Right lobe of liver (tissue), 6 donors: ENCODE measurements around the gene IFT88. TPM values are rescaled to one million over a fixed set of nuclear protein-coding genes. Genes with fewer than 3 reads are reported as not detected.

ENCODE experiments used
- ATAC-seq, 4 donors: fragments of 200-7000 bp; cut with Tn5 transposase; one replicate each; pipeline ENCODE4 v1.9.1; 2020; ENCODE audit warnings: mild to moderate bottlenecking in 4 of 4, moderate library complexity in 4 of 4
- DNase-seq, 3 donors: peaks; one replicate each; pipeline ENCODE4 v3.0.0-alpha.2; 2020
- H3K27ac ChIP-seq, 3 donors: fragments of 200-600 bp; one replicate each; pipeline ENCODE4 v1.8.0; 2022
- H3K27me3 ChIP-seq, 2 donors: fragments of 200-600 bp; one replicate each; pipeline ENCODE4 v1.8.0; 2022
- H3K36me3 ChIP-seq, 4 donors: fragments of 200-600 bp; sonication (generic) in 1 of 4; one replicate each; pipeline versions ENCODE4 v1.5.1 to v1.8.0; 2017 to 2022; ENCODE audit warnings: control low read depth in 1 of 4
- H3K4me1 ChIP-seq, 4 donors: fragments of 200-600 bp; sonication (generic) in 1 of 4; one replicate each; pipeline versions ENCODE4 v1.5.1 to v1.8.0; 2017 to 2022; ENCODE audit warnings: control low read depth in 1 of 4
- H3K4me3 ChIP-seq, 3 donors: fragments of 200-600 bp; one replicate each; pipeline ENCODE4 v1.8.0; 2022
- H3K9me3 ChIP-seq, 4 donors: fragments of 200-600 bp; sonication (generic) in 1 of 4; one replicate each; pipeline versions ENCODE4 v1.5.1 to v1.8.0; 2017 to 2022; ENCODE audit warnings: control low read depth in 1 of 4
- CTCF ChIP-seq, 4 donors: fragments of 200-600 bp in 3 of 4; fragments of 450-650 bp in 1 of 4; IDR thresholded peaks; one replicate each; pipeline versions ENCODE4 v1.5.1 to v1.8.0; 2016 to 2022; ENCODE audit warnings: antibody characterized with exemption in 4 of 4, mild to moderate bottlenecking in 2 of 4
- POLR2A ChIP-seq: fragments of 450-650 bp; IDR thresholded peaks from one replicate; pipeline ENCODE4 v1.6.1; 2017; ENCODE audit warnings: antibody characterized with exemption, mild to moderate bottlenecking
- WGBS: methylation state at CpG from one replicate; pipeline ENCODE4 v1.1.6; 2018; ENCODE audit warnings: low coverage, low lambda C conversion rate; ENCODE audit not compliant: insufficient coverage; ENCODE audit errors: missing lambda C conversion rate; 5-methylcytosine and 5-hydroxymethylcytosine counted together
- intact Hi-C, 2 donors: fragments of 100-400 bp; cut with DNase I; formaldehyde crosslinking; loops; one replicate each; pipeline versions ENCODE4 v1.11.2 to v1.14.1; 2022
- total RNA-seq, 6 experiments: library from RNA; depleted of rRNA in 2 of 6; stranded (reverse); fragments of >200 nt in 2 of 6; fragmentation: NEBNext Ultra II Directional in 3 of 6; extraction: Animal tissue kit (Norgen Biotek cat#: 25700) in 3 of 6; gene quantifications; one replicate each; pipeline versions ENCODE4 v1.1.0 to v1.2.4, GENCODE V29; 2016 to 2023
- donor health status: DM: no; HTN: yes; CAD: no.
- donor health status: DM: no; HTN: no; CAD: no.
- donor health status: DM: no; HTN: no; CAD: no.
- donor health status: DM: no; HTN: yes; CAD: no.
- donor health status: DM: no; HTN: yes; CAD: no.

Gene IFT88
- total RNA-seq, 6 experiments from 2014 or later, result 7.9 to 17.6 (median 11.8) TPM

GRCh38 chr13:20636079-20636478 is 69.1 kb downstream of the IFT88 start:
- TF ChIP-seq CTCF (IDR thresholded peaks at IDR 0.05), result no peak
- Histone ChIP-seq H3K27ac (no peak overlapping the region), H3K27me3 (no peaks in the 10 kb centered on the region), H3K9me3 (no peaks in the 10 kb centered on the region), H3K4me3 (no peak overlapping the region), H3K36me3 (peaks cover 0 to 7% (median 2%) of the 10 kb centered on the region in 4 donors), H3K4me1 (no peaks in the 10 kb centered on the region)
- 100% methylated on average over 1 of the region's 1 CpG for WGBS
- ATAC-seq (no peak), DNase-seq (no peak)
- intact Hi-C loops, result no loop called here

GRCh38 chr13:20637811-20638210 is 70.9 kb downstream of the IFT88 start:
- no peak for TF ChIP-seq POLR2A
- TF ChIP-seq CTCF (IDR thresholded peaks at IDR 0.05), result no peak
- ATAC-seq, result no peak
- no peak for DNase-seq
- intact Hi-C loops, result no loop called here
- H3K4me1 ChIP-seq, result no peaks in the 10 kb centered on the region
- H3K4me3 ChIP-seq, result no peak overlapping the region
- H3K36me3 ChIP-seq, result peaks cover 0 to 4% (median 1%) of the 10 kb centered on the region in 4 donors
- 90% methylated on average over 5 of the region's 5 CpGs for WGBS
- H3K27ac ChIP-seq, result no peak overlapping the region
- no peaks in the 10 kb centered on the region for H3K9me3 ChIP-seq
- H3K27me3 ChIP-seq, result no peaks in the 10 kb centered on the region

- ATAC-seq (no peak), DNase-seq (no peak)
- Histone ChIP-seq H3K27ac (no peak overlapping the region), H3K9me3 (no peaks in the 10 kb centered on the region), H3K4me1 (no peaks in the 10 kb centered on the region), H3K36me3 (no peaks in the 10 kb centered on the region), H3K27me3 (no peaks in the 10 kb centered on the region), H3K4me3 (no peak overlapping the region)
- intact Hi-C loops, result no loop called here
- 89% methylated on average over 2 of the region's 2 CpGs for WGBS
- TF ChIP-seq POLR2A (no peak), CTCF (IDR thresholded peaks at IDR 0.05) (no peak)
Observed at GRCh38 chr13:20647758-20648157, 80.8 kb downstream of the IFT88 start.

- no peak for ATAC-seq
- no peak for DNase-seq
- H3K4me1 ChIP-seq, result no peaks in the 10 kb centered on the region
- no peaks in the 10 kb centered on the region for H3K27me3 ChIP-seq
- no peak overlapping the region for H3K27ac ChIP-seq
- WGBS, result 83% methylated on average over 4 of the region's 4 CpGs
- H3K9me3 ChIP-seq, result no peaks in the 10 kb centered on the region
- intact Hi-C loops, result no loop called here
- no peak overlapping the region for H3K4me3 ChIP-seq
- H3K36me3 ChIP-seq, result peaks cover 0 to 2% (median 0%) of the 10 kb centered on the region in 4 donors
- TF ChIP-seq POLR2A (no peak), CTCF (IDR thresholded peaks at IDR 0.05) (no peak)
Observed at GRCh38 chr13:20652946-20653345, 86.0 kb downstream of the IFT88 start.

DNA sequence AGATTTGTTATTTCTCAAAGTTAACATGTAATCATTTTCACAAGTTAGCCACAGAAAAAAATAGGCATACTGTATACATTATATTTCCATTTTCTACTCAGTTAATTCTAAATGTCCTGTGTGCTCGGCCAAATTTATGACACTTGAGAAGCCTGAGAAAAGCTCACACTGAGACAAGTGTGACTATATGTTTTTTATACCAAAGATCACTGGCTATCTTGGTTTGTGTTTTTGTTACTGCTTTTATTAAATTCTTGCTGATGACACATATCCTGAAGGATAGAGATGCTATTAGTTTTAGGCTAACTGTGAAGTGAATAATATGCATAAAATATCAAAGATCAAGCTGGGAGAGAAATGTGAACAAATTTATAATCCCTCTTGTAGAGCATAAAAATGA is 87.2 kb downstream of the IFT88 start:
- Histone ChIP-seq H3K27me3 (no peaks in the 10 kb centered on the region), H3K27ac (no peak overlapping the region), H3K9me3 (no peaks in the 10 kb centered on the region), H3K36me3 (peaks cover 0 to 2% (median 0%) of the 10 kb centered on the region in 4 donors), H3K4me1 (no peaks in the 10 kb centered on the region), H3K4me3 (no peak overlapping the region)
- ATAC-seq (no peak), DNase-seq (no peak)
- TF ChIP-seq POLR2A (no peak), CTCF (IDR thresholded peaks at IDR 0.05) (no peak)
- 86% methylated on average over 1 of the region's 1 CpG for WGBS
- intact Hi-C loops, result no loop called here
